Stimulated activated CD4-positive, alpha-beta T cell treated with anti-CD3 and anti-CD28 coated beads, Interleukin-1b, Interleukin-23, amount 100 ng/mL, for 1 hour (primary cell): ENCODE measurements around the gene CD101.

Source experiments
- DNase-seq, 2 donors: peaks; one replicate each; pipeline ENCODE4 v3.0.0-alpha.2; 2020; ENCODE audit warnings: low read depth in 2 of 2

CD101 gene

GRCh38 chr1:117013309-117013858, 11.8 kb downstream of the CD101 start:
- DNase-seq: no peak

GRCh38 chr1:117014209-117014608, 12.6 kb downstream of the CD101 start:
- DNase-seq: no peak

- no peak for DNase-seq
Measured at GRCh38 chr1:117015724-117016123, 14.2 kb downstream of the CD101 start.

GRCh38 chr1:117017062-117017461, 15.5 kb downstream of the CD101 start:
- no peak for DNase-seq

- DNase-seq: no peak
Measured at GRCh38 chr1:117017648-117018047, 16.1 kb downstream of the CD101 start.

GRCh38 chr1:117020526-117021156, 19.1 kb downstream of the CD101 start:
- DNase-seq: no peak

- no peak for DNase-seq
Measured at GRCh38 chr1:117022114-117022513, 20.6 kb downstream of the CD101 start.

- no peak for DNase-seq
Measured at GRCh38 chr1:117025568-117025967, 24.0 kb downstream of the CD101 start.

- DNase-seq: no peak
Measured at GRCh38 chr1:117026361-117026760, 24.8 kb downstream of the CD101 start.

GRCh38 chr1:117029685-117030084, 28.1 kb downstream of the CD101 start:
- no peak for DNase-seq

GRCh38 chr1:117030271-117030877, 28.8 kb downstream of the CD101 start:
- no peak for DNase-seq

GRCh38 chr1:117032266-117032665, 30.7 kb downstream of the CD101 start:
- no peak for DNase-seq

GRCh38 chr1:117032681-117033539, 31.4 kb downstream of the CD101 start:
- no peak for DNase-seq

- DNase-seq: no peak
Measured at GRCh38 chr1:117033772-117034171, 32.2 kb downstream of the CD101 start.

GRCh38 chr1:117034791-117035290, 33.3 kb downstream of the CD101 start:
- DNase-seq: no peak

GRCh38 chr1:117036018-117036461, 34.5 kb downstream of the CD101 start:
- DNase-seq: no peak

GRCh38 chr1:117037802-117038201, 36.2 kb downstream of the CD101 start:
- no peak for DNase-seq

- DNase-seq: no peak
Measured at GRCh38 chr1:117038236-117038635, 36.7 kb downstream of the CD101 start.

- DNase-seq: no peak
Measured at GRCh38 chr1:117044217-117044616, 42.7 kb downstream of the CD101 start.

- no peak for DNase-seq
Measured at GRCh38 chr1:117045644-117046043, 44.1 kb downstream of the CD101 start.

GRCh38 chr1:117046781-117047180, 45.2 kb downstream of the CD101 start:
- no peak for DNase-seq

GRCh38 chr1:117047271-117047670, 45.7 kb downstream of the CD101 start:
- no peak for DNase-seq
